Neural cell (in vitro differentiated cells): ENCODE results near the gene KRABD2.

Source experiments
- EP300 ChIP-seq: fragments of 450-650 bp; conservative IDR thresholded peaks from 2 replicates; pipeline ENCODE4 v1.6.1; 2014; ENCODE audit warnings: antibody characterized with exemption, mild to moderate bottlenecking, moderate library complexity; ENCODE audit not compliant: poor library complexity, severe bottlenecking
- POLR2AphosphoS5 ChIP-seq: IDR thresholded peaks from 2 replicates; pipeline ENCODE4 v1.6.1; 2012
- TAF1 ChIP-seq: IDR thresholded peaks from 2 replicates; pipeline ENCODE4 v1.6.1; 2012; ENCODE audit warnings: low read depth
- TF ChIP-seq, protein P1 (sequence below): fragments of 450-650 bp; IDR thresholded peaks from 2 replicates; pipeline ENCODE4 v1.5.1; 2014; ENCODE audit warnings: antibody characterized with exemption, mild to moderate bottlenecking, moderate library complexity; ENCODE audit not compliant: poor library complexity, severe bottlenecking
- TF ChIP-seq, protein P2 (sequence below): IDR thresholded peaks from 2 replicates; pipeline ENCODE4 v1.6.1; 2012; ENCODE audit warnings: borderline replicate concordance

DNA sequence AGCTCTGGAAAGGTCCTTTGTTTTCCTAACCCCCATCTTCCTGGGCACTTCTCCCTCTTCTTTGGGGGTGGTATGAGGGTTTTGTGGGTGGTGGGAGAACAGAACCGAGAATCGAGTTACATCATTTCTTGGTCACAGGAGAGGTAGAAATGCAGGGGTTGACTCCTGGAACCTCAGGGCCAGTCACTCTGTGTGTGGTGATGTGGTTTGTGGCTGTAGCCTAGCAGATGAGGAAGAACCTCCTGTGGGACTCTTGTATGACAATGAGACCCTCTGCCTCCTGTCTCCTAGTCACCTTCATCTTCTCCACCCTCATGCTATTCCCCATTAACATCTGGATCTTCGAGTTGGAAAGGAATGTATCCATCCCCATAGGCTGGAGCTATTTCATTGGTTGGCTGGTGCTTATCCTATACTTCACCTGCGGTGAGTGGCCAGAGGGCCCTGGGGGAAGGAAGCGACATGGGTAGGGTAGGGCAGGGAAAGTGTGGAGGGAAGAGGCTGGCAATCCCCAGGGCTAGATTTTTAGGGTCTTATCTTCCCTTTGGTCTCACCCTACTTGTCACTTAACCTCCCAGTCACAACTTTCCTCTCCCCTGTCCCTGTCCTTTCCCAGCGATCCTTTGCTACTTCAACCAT lies 31.3 kb downstream of the KRABD2 start:
- no peak for TF ChIP-seq TAF1
- TF ChIP-seq POLR2AphosphoS5: no peak
- TF ChIP-seq, protein P1, sequence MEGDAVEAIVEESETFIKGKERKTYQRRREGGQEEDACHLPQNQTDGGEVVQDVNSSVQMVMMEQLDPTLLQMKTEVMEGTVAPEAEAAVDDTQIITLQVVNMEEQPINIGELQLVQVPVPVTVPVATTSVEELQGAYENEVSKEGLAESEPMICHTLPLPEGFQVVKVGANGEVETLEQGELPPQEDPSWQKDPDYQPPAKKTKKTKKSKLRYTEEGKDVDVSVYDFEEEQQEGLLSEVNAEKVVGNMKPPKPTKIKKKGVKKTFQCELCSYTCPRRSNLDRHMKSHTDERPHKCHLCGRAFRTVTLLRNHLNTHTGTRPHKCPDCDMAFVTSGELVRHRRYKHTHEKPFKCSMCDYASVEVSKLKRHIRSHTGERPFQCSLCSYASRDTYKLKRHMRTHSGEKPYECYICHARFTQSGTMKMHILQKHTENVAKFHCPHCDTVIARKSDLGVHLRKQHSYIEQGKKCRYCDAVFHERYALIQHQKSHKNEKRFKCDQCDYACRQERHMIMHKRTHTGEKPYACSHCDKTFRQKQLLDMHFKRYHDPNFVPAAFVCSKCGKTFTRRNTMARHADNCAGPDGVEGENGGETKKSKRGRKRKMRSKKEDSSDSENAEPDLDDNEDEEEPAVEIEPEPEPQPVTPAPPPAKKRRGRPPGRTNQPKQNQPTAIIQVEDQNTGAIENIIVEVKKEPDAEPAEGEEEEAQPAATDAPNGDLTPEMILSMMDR: no peak
- TF ChIP-seq, protein P2, sequence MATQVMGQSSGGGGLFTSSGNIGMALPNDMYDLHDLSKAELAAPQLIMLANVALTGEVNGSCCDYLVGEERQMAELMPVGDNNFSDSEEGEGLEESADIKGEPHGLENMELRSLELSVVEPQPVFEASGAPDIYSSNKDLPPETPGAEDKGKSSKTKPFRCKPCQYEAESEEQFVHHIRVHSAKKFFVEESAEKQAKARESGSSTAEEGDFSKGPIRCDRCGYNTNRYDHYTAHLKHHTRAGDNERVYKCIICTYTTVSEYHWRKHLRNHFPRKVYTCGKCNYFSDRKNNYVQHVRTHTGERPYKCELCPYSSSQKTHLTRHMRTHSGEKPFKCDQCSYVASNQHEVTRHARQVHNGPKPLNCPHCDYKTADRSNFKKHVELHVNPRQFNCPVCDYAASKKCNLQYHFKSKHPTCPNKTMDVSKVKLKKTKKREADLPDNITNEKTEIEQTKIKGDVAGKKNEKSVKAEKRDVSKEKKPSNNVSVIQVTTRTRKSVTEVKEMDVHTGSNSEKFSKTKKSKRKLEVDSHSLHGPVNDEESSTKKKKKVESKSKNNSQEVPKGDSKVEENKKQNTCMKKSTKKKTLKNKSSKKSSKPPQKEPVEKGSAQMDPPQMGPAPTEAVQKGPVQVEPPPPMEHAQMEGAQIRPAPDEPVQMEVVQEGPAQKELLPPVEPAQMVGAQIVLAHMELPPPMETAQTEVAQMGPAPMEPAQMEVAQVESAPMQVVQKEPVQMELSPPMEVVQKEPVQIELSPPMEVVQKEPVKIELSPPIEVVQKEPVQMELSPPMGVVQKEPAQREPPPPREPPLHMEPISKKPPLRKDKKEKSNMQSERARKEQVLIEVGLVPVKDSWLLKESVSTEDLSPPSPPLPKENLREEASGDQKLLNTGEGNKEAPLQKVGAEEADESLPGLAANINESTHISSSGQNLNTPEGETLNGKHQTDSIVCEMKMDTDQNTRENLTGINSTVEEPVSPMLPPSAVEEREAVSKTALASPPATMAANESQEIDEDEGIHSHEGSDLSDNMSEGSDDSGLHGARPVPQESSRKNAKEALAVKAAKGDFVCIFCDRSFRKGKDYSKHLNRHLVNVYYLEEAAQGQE: no peak
- no peak for TF ChIP-seq EP300
